ENCODE data around the gene APRT.
A peak's percentile ranks its signal among the peaks of the same experiment; 100 is the strongest.

Gene APRT

DNA sequence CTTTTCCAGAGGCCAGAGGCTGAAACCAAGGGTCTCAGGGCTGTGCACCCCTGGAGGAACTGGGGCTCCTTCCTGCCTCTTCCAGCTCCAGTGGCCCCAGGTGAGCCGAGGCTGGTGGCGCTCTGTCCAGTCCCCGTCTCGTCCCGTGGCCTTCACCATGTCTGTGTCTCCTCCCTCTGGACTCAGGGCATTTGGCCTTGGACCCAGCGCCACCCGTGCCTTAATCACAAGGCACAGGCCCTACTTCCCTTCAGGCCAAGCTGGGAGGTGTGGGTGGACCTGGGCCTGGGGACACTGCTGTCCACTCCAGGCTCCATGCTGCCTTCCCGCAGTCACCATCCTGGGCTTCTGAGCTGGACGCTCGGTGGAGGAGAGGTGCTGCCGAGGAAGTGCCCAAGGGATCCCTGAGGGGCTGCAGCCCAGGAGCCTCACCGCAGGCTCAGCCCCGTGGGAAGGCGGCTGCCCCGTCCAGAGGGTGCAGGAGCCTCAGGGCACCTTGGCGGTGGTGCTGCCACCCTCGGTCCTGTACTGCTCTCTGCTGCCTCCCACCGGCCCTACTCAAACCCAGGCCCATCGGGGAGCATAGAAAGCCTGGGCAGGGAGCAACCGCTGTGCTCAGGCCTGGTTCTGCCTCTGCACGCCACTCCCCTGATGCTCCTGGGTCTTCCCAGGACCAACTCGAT is 9.6 kb upstream of the APRT start:
- DNase-seq: no peak

DNA sequence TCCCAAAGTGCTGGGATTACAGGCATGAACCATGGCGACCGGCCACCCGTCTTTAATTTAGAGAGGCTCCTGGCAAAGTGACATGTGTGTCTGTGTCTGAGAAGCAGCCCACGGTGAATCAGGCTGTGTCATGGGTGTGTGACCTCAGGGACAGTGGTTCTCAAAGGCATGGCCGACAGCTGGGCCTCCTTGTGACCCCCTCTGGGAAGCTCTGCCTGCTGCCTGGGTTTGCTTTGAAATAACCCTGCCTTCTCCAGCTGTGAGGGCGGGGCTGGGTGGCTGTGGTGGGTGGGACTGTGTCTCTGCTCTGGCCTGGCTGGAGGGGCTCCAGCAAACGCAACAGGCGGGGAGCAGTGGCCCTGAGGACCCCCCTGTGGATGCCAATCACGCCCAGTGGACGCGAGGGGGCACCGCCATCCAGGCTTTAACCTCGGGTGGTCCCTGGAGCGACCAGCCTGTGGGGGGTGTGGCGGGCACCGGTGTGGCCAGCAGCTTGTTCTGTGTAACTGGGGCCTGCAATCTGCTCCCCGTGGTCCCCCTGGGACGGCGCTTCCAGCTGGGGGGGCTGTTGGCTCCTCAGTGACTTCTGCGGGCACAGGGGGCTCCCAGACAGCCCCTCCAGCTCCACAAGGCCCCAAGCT is 8.8 kb upstream of the APRT start:
- DNase-seq: no peak

DNA sequence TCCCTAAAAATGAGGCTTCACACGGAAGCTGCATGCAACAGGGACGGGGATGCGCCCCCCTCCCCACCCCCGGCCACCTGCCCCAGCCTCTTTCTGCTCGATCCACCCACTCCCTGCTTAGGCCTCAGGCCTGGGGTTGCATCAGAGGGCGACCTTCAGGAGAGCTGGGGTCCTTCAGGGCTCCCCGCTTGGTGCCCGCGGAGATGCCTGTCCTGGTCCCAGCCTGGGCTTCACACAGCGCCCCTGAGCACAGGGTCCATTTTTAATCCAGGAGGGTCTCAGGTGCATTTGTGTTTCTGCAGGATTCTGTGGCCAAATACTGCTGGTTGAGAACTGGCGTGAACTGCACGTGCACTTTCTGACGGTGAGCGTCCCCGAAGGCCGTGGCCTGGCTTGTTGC is 7.4 kb upstream of the APRT start:
- DNase-seq: no peak

DNA sequence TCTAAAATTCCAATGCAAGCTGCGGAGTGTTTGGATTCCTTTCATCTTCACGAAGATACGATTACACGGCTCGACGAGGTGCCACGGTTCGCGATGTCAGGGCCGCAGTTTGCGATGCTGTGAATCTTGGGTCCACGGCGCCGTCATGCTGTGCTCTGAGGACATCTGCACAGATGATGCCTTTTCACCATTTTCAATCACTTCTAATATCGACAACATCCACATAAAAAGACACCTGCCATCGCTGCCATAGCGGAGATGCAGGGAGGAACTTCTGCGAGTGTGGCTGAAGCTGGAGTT is 6.8 kb upstream of the APRT start:
- no peak for DNase-seq

DNA sequence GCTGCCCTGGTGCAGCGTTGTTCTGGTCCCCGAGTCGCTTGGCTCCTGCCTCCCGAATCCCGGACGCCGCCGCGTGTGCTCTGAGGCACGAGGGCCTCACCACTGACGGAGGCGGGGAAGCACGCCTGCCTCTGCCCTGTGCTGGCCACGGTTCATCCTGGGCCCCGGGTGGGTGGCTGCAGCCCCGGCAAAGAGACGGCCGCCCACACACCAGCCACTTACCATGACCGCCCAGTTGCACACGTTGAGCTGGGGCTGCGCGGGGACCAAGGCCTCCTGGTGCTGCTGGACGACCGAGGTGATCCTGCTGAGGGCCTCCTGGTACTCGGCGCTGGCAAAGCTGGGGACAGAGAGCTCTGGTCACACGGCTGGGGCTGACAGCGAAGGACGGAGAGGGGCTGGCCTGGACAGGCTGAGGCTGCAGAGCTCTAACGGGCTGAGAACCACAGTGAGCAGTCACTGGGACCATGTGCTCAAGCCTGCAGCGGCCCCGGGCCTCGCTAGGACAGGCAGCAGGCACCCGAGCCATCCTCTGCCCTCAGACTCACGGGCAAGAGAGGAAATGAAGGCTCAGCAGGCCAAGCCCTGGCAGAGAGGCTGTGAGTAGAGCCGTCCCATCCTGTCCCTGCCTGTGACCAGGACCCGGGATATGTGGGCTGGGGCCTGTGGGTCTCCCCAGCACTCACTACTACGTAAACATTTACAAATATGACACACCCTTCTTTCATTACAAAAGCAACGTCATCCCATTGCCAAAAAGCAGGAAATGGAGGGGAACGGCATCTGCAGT is 6.3 kb upstream of the APRT start:
- no peak for DNase-seq

DNA sequence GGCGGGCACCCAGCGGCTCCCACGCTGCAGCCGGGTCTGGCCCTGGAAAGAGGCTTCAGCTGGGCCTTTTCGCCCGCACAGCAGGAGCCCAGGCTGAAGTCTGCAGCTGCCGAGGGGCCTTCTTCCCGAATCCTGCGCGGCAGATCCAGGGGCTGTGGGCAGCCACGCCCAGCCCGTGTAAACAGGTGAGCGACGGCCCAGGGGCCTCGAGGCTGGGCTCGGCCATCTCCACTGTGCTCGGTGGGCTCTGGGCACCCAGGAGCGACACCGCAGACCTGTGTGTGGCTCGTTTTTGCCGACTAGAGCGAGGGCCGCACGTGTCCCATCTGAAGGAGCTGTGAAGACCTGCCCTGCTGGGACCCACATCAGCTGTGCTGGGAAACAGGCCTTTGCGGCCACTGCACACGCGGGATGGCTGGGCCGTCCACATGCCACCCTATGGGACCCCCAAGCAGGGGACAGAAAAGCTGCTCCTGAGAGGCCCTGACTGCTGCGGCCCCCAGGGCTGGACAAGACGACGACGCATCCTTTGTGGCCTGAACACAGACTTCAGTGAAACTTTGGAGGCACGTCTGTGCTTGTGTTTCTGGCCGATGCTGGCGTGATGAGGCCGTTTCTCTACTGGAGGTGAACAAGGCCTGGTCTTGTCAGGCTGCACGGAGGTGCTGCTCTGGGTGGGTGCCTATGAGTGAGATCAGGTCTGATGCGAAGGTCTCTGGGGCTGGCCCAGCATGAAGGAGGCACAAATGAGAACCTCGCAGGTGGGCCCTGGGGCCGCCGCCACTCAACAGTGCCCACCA is 5.2 kb upstream of the APRT start:
- no peak for DNase-seq

DNA sequence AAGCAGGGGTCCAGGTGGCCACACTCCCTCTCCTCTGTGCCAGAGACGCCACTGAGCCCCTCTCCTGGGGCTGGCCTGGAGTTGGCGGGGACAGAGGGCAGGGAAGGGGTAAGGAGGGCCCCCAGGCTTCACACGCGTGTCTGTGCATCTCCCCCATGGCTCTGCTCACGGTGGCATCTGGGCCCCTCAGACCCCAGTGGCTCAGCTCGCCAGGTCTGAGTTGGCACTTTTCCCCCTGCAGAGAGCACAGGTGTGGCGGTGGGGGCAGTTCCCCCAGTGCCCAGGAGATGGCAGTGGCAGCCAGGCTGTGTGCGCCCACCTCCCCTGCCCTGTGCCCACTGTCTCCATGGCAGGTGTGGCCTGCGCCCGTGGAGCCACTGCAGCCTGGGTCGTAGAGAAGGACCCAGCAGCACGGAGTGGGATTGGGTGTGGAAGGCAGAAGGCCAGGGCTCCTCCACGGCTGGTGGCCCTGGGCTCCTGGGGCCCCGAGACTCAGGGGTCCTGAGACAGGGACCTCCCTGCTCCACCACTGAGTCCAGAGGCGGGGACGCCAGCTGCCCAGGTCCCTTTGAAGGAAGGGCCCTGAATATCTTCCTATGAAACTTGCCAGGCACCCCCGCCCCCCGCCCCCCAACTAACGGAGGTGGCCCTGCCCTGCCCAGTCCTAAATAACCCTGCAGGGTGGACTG is 4.3 kb upstream of the APRT start:
- no peak for DNase-seq

DNA sequence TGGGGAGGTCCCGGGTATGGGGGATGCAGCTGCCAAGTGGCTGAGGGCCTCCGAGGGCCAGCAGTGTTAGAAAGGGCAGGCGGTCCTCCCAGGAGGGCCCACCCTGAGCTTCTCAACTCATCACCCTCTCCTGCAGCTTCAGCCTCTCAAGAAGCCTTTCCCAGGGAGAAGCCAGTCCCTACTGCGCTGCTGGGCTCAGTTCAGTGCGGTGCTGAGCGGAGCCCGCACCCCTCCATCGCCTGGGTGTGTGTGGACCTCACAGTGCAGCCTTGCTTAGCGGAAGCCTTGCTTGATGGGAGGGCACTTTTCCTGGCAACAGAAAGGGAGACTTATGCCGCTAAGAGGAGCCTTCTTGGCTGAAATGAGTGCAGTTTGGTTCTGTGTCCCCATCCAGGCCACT is 3.5 kb upstream of the APRT start:
- no peak for DNase-seq

DNA sequence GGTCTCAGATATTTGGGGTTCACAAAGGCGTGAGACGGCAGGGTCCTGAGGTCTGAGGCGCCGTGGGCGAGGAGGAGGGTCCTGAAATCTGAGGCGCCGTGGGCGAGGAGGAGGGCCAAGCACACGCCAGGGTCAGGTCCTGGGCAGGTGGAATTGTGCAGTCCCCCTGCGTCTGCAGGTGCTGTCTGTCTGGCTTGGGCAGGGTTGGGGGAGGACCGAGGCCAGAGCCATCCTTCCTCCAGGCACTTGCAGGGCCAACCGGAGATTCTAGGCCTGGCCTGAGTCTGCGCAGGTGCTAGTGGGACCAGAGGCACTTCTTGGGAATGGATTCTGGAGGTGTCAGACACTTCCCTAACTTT is 2.4 kb upstream of the APRT start:
- DNase-seq: no peak

DNA sequence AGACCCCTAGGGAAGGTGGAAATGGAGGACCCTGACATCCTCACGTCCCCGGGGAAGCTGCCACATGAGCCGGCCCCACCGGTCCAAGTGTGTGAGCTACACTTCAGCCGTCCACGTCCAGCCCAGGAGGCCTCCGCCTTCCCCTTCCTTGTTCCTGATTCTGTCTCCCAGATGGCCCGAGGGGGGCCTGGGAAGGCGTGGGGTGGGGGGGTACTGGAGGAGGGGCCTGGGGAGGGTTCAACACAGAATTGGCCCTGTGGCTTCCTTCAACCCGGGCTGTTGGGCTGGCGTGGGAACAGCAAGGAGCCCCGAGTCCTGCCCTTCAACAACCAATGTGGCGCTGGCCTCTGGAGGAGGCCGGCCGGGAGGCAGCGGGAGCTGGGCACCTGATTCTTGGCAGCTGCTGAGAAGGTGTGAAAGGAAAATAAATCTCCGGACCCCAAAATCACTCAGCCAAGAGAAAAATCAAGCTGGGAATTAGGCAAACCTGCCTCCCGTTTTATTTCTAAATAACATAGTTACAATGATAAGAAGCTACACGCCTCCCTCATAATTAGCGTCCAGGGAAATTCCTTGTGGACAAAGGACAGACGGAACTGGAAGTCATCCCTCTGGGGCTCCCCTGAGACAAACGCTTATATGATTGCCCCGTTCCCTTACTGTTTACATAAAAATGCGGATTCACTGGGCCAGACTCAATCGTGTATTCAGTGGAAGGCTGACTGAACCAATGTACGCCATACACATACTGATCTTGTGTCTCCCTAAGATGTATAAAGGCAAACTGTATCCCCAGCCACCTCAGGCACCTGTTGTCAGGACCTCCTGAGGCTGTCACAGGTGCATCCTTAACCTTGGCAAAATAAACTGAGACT is 1.8 kb upstream of the APRT start:
- no peak for DNase-seq

DNA sequence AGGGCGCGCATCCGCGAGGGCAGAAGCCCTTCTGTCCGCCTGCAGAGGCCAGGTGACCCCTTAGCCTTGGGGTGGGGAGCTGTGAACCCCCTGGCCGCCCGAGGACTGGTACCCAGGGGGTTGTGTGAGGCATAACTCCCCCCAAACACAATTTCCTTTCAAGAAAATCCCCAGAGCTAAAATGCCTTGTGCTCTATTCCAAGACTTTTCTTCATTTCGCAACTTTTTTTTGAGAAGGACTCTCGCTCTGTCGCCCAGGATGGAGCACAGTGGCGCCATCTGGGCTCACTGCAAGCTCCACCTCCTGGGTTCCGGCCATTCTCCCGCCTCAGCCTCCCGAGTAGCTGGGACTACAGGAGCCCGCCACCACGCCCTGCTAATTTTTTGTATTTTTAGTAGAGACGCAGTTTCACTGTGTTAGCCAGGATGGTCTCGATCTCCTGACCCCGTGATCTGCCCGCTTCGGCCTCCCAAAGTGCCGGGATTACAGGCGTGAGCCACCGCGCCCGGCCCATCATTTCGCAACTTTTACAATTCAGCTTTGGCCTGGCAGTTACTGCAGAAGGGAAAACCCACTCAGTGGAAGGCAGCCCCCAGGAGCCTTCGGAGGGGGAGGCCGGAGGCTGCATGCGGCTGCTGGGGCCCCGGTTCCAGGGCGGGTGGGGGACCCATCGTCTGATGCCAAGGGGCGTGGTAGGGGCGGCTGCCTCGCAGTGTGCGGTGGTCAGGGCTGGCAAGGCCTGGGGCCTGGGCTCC is 963 bp upstream of the APRT start:
- no peak for DNase-seq

DNA sequence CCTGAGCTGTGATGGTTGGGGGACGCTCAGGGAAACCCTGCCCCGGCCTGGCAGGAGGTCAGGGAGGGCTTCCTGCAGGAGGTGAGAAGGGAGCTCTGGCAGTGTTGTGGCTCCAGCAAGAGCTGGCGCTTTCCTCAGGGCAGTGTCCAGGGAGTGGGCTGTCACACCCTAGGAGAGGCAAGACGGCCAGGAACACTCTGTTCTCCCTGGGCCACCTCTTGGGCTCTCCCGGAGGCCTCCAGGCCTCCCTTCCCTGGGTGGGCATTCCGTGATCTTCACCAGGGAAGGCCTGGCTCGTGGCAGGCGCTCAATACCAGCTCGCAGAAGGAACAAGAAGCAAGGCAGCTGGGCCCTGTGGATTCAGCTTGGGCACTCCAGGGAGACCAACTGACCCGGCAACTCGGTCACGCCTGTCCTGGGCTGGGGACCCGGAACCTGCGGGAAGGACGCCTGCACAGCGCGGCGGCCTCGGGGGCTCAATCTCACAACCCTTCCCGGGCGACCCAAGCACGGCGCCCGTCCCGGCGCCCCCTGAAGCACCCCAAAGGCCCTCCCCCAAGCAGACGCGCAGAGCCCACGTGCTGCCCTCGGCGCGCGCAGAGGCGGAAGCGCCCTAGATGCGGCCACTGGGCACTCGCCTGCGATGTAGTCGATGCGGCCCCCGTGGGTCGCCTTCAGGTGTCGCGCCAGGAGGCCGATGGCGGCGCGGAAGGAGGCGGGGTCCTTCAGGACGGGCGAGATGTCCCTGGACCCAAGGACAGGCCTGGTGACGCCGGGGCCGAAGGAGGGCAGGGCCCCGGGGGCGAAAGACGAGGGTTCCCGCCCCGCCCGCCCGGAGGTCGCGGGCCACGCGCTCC is 588 bp downstream of the APRT start:
- peak; percentile 90 for DNase-seq

DNA sequence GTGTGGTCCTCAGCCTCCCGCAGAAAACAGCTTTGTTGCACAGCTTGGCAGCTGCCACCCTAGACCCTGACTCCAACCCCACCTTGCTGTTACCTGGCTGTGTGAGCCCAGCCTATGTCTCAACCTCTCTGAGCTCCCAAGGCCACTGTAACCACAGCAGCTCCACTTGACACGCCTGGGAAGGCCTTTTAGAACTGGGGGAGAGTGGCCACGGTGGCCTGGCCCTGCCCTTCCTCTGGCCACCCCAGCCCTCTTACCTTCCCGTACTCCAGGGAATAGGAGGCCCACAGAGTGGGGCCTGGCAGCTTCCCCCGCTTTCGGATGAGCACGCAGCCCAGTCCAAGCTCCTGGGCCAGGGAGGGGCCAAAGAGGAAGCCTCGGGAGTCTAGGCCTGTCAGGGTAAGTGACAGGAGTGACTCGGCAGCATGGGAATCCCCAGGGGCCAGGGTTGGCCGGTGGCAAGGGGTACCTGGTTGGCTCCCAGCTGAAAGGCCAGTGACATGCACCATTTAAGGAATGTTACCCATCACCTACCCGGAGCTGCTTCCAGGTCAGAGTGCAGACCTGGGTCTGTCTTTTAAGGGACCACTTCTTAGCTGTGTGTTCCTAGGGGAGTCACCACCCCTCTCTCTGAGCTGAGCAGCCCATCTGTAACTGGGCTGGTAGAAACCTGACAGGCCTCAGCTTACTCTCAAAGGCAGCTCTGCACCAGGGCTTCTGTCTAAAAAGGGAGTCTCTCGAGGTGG is 1.4 kb downstream of the APRT start:
- DNase-seq: no peak

DNA sequence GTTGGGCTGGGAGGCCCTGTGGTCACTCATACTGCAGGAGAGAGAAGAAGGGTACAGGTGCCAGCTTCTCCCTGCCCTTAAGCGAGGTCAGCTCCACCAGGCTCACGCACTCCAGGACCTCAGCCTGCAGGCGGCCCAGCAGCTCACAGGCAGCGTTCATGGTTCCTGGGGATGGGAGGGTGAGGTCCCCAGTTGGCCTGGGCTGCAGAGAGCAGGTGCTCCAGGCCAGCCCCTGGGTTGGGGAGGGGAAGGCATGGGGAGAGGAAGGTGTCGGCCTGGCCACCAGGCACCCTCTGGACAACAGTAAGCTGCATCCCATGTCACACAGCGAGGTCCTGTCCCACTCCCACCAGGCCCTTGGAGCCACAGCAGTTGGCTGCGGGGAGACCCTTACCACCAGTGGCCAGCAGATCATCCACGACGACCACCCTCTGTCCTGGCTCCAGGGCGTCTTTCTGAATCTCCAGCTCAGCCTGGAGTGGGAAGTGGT is 2.0 kb downstream of the APRT start:
- no peak for DNase-seq

DNA sequence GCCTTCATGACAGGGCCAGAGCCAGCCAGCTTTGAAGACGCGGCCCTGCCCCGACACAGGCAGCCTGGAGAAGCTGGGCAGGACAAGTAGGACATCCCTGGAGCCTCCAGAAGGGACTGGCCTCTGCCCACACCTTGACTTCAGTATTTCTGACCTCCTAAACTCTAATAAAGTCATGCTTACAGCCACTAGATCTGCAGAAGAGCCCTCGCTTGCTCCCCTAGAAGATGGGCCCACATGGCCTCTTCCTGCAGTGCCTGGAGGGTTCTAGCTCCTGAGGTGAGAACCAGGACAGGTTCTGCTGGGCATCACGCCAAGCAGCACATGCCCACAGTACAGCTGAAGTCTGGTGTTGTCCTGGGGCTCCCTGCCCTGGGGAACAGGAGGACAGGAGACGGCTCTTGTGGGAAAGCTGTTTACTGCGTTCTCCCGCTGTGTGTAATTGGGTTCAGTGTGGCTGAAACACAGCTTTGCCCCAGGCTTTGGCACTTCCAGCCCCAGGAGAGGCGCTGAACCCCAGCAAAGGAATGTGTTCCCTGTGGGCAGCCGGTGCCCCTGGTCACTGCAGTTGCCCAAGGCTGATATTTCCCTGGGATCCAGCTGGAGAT is 2.6 kb downstream of the APRT start:
- DNase-seq: no peak

DNA sequence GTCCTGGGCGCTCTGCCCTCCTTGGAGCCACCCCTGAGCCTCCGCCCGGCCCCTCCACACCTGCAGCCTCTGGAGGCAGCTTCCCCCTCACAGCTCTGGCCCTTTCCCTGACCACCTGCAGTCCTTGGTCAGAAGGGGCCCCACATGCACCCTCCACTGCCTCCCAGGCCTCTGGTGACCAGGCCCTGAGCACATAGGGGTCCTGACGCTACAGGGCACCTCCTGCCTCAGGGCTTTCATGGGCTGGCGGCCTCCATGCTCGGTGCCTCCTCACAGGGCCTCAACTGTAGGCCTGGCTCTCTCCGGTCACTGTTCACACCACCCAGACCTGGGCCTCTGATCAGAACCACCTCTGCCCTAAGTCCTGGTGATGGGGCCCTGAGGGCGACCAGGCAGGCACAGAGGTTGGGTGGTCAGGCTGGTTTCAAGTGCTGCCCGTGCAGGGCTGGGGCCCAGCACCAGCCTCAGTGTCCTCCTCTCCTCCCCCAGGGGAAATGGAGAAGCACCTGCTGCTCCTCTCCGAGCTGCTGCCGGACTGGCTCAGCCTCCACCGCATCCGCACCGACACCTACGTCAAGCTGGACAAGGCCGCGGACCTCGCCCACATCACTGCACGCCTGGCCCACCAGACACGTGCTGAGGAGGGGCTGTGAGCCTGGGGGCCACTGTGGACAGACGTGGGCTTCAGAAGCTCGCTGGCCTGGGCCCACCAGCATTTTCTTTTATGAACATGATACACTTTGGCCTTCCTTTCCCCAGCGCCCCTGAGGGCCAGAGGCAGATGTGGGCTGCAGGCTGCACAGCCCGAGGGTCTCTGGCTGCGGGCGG is 3.9 kb downstream of the APRT start:
- no peak for DNase-seq

DNA sequence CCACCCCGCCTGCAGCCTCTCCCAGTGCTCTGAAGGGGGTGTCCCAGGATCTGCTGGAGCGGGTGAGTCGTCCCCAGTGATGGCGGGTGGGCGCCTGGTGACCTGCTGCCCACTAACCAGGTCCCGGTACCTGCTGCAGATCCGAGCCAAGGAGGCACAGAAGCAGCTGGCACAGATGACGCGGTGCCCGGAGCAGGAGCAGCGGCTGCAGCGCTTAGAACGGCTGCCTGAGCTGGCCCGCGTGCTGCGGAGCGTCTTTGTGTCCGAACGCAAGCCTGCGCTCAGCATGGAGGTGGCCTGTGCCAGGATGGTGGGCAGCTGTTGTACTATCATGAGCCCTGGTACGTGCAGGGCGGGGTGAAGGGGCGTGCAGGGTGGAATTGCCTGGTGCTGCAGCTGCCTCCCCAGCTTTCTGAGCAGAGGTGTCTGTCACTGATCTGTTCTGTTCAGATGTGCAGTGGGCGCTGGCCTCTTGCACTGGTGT is 4.5 kb downstream of the APRT start:
- peak; percentile 77 for DNase-seq
